ENCODE data around the gene SNRPD1. TPM values are rescaled to one million over a fixed set of nuclear protein-coding genes. Genes with fewer than 3 reads are reported as not detected.

SNRPD1 gene
- total RNA-seq, 2 donors from 2014 or later, result 4.3 to 7.8 TPM

- Histone ChIP-seq H3K27me3 (replicated peaks; ENCODE audit: insufficient read depth) (no peaks in the 10 kb centered on the region), H3K4me3 (no peak overlapping the region), H3K4me1 (ENCODE audit: control insufficient read depth in 1 of 2, low read depth in 2 of 2) (peaks cover 0 to 9% of the 10 kb centered on the region in 2 donors), H3K27ac (no peak overlapping the region), H3K36me3 (no peaks in the 10 kb centered on the region), H3K9me3 (no peaks in the 10 kb centered on the region)
- ATAC-seq (ENCODE audit: insufficient number of reproducible peaks, low FRiP score, low read depth), result no peak
- TF ChIP-seq, protein P1, sequence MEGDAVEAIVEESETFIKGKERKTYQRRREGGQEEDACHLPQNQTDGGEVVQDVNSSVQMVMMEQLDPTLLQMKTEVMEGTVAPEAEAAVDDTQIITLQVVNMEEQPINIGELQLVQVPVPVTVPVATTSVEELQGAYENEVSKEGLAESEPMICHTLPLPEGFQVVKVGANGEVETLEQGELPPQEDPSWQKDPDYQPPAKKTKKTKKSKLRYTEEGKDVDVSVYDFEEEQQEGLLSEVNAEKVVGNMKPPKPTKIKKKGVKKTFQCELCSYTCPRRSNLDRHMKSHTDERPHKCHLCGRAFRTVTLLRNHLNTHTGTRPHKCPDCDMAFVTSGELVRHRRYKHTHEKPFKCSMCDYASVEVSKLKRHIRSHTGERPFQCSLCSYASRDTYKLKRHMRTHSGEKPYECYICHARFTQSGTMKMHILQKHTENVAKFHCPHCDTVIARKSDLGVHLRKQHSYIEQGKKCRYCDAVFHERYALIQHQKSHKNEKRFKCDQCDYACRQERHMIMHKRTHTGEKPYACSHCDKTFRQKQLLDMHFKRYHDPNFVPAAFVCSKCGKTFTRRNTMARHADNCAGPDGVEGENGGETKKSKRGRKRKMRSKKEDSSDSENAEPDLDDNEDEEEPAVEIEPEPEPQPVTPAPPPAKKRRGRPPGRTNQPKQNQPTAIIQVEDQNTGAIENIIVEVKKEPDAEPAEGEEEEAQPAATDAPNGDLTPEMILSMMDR (IDR thresholded peaks at IDR 0.05), result no peak
- DNase-seq (ENCODE audit: low spot score), result no peak
These were observed 66.7 kb downstream of the SNRPD1 start for GRCh38 chr18:21678859-21679258.

DNA sequence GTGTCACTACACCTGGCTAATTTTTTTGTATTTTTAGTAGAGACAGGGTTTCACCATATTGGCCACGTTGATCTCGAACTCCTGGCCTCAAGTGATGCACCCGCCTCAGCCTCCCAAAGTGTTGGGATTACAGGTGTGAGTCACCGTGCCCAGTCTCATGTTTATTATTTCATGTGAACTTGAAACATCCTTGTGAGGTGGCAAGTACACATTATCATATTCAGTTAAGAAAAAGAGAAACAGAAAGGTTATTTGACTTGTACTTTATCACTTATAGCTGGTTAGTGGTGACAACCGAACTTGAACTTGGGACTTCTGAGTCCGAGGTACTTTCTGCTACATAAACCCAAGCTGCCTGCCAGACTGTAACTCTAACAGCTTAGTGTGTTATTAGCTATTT, 68.0 kb downstream of the SNRPD1 start:
- peaks cover 0 to 9% of the 10 kb centered on the region in 2 donors for H3K4me1 ChIP-seq (ENCODE audit: control insufficient read depth in 1 of 2, low read depth in 2 of 2)
- no peaks in the 10 kb centered on the region for H3K27me3 ChIP-seq (replicated peaks; ENCODE audit: insufficient read depth)
- no peak overlapping the region for H3K4me3 ChIP-seq
- H3K27ac ChIP-seq, result no peak overlapping the region
- no peaks in the 10 kb centered on the region for H3K9me3 ChIP-seq
- no peak for ATAC-seq (ENCODE audit: insufficient number of reproducible peaks, low FRiP score, low read depth)
- no peak for DNase-seq (ENCODE audit: low spot score)
- H3K36me3 ChIP-seq, result no peaks in the 10 kb centered on the region
- TF ChIP-seq, protein P1 (IDR thresholded peaks at IDR 0.05), result no peak

DNA sequence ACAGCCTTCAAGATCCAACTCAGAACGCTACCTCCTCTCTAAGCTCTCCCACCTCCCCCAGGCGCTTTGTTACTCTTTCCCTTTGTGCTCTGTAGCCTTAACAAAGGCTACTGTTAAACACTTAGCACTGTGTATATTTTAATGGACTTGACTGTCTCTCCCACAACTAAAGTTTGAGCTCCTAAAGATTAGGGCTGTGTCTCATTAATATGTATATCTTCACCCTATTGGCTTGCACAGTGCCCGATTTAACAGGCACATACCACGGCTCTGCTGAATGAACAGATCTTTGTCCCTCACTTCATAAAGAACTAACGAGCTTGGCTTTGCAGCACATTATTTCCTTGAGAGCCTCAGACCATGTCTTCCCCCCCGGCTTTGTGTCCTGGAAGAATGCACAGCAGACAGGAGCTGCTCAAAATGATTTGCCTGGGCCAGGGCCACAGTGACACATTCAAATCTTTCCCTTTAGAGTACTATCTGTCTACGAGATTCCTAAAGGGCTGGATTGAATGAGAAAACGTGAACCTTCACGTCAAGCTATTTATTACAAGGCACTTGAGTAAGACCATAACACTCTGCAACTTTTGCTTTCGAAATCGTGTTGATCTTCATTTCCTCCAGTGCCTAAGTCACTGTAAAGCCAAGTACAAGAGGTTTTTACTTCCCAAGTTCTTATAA, 70.4 kb downstream of the SNRPD1 start:
- Histone ChIP-seq H3K36me3 (no peaks in the 10 kb centered on the region), H3K27me3 (replicated peaks; ENCODE audit: insufficient read depth) (no peaks in the 10 kb centered on the region), H3K4me3 (peak overlapping the region; percentile 62), H3K27ac (peak overlapping the region; percentile 16 to 28), H3K4me1 (ENCODE audit: control insufficient read depth in 1 of 2, low read depth in 2 of 2) (peaks cover 0 to 13% of the 10 kb centered on the region in 2 donors), H3K9me3 (no peaks in the 10 kb centered on the region)
- ATAC-seq (ENCODE audit: insufficient number of reproducible peaks, low FRiP score, low read depth), result no peak
- DNase-seq (ENCODE audit: low spot score), result no peak
- TF ChIP-seq, protein P1 (IDR thresholded peaks at IDR 0.05), result no peak

Other genes with a start within 250 kb of the SNRPD1 start
- gene ESCO1, start 11.6 kb upstream of the SNRPD1 start, total RNA-seq, result 10 to 100 TPM; 10.3 to 22.0 TPM
- gene ABHD3, start 92.5 kb downstream of the SNRPD1 start, total RNA-seq, result 10 to 100 TPM in 1 of 2 donors, 1 to 10 TPM in 1; 8.5 to 14.4 TPM
- gene MIB1, start 128.5 kb downstream of the SNRPD1 start, total RNA-seq, result 10 to 100 TPM; 37.9 to 53.6 TPM